ENCODE results near the gene B4GALT2.

The B4GALT2 gene

GRCh38 chr1:43960798-43961197, 18.2 kb upstream of the B4GALT2 start:
- H3K4me3 ChIP-seq (replicated peaks in 1 of 2; ENCODE audit: low read depth in 2 of 2, low read length in 2 of 2), result no peak overlapping the region
- no peak for DNase-seq (ENCODE audit: low read depth in 2 of 2)
- no peak for TF ChIP-seq CTCF (IDR thresholded peaks at IDR 0.05; ENCODE audit: low read depth, low read length)

GRCh38 chr1:43961692-43962091, 17.3 kb upstream of the B4GALT2 start:
- no peak overlapping the region for H3K4me3 ChIP-seq (replicated peaks in 1 of 2; ENCODE audit: low read depth in 2 of 2, low read length in 2 of 2)
- no peak for TF ChIP-seq CTCF (IDR thresholded peaks at IDR 0.05; ENCODE audit: low read depth, low read length)
- DNase-seq (ENCODE audit: low read depth in 2 of 2), result no peak

GRCh38 chr1:43962324-43962723, 16.7 kb upstream of the B4GALT2 start:
- H3K4me3 ChIP-seq (replicated peaks in 1 of 2; ENCODE audit: low read depth in 2 of 2, low read length in 2 of 2), result no peak overlapping the region
- no peak for DNase-seq (ENCODE audit: low read depth in 2 of 2)
- TF ChIP-seq CTCF (IDR thresholded peaks at IDR 0.05; ENCODE audit: low read depth, low read length), result no peak

GRCh38 chr1:43963006-43963405, 16.0 kb upstream of the B4GALT2 start:
- H3K4me3 ChIP-seq (replicated peaks in 1 of 2; ENCODE audit: low read depth in 2 of 2, low read length in 2 of 2), result no peak overlapping the region
- no peak for TF ChIP-seq CTCF (IDR thresholded peaks at IDR 0.05; ENCODE audit: low read depth, low read length)
- DNase-seq (ENCODE audit: low read depth in 2 of 2), result no peak

- no peak for TF ChIP-seq CTCF (IDR thresholded peaks at IDR 0.05; ENCODE audit: low read depth, low read length)
- no peak for DNase-seq (ENCODE audit: low read depth in 2 of 2)
- H3K4me3 ChIP-seq (replicated peaks in 1 of 2; ENCODE audit: low read depth in 2 of 2, low read length in 2 of 2), result no peak overlapping the region
Observed at GRCh38 chr1:43963890-43964289, 15.1 kb upstream of the B4GALT2 start.

GRCh38 chr1:43965316-43965715, 13.7 kb upstream of the B4GALT2 start:
- no peak for DNase-seq (ENCODE audit: low read depth in 2 of 2)
- H3K4me3 ChIP-seq (replicated peaks in 1 of 2; ENCODE audit: low read depth in 2 of 2, low read length in 2 of 2), result no peak overlapping the region
- TF ChIP-seq CTCF (IDR thresholded peaks at IDR 0.05; ENCODE audit: low read depth, low read length), result no peak

- no peak for TF ChIP-seq CTCF (IDR thresholded peaks at IDR 0.05; ENCODE audit: low read depth, low read length)
- DNase-seq (ENCODE audit: low read depth in 2 of 2), result peak; percentile 39 to 49
Observed at GRCh38 chr1:43968348-43968948, 10.6 kb upstream of the B4GALT2 start.

More at GRCh38 chr1:43968348-43968948, 10.6 kb upstream of the B4GALT2 start:
- H3K4me3 ChIP-seq (replicated peaks in 1 of 2; ENCODE audit: low read depth in 2 of 2, low read length in 2 of 2), result no peak overlapping the region

All from cardiac fibroblast (primary cell).